NCI-H446 treated with DMSO at 0.1 percent for 48 hours (cell line): Measurements from ENCODE around the gene CEMP1.

Source experiments
- DNase-seq: peaks from one replicate; lab custom pipeline; 2025; lab: John Stamatoyannopoulos, UW

Gene CEMP1

GRCh38 chr16:2486645-2487516 is 44.3 kb downstream of the CEMP1 start:
- DNase-seq, result no peak

- no peak for DNase-seq
These were observed 45.2 kb downstream of the CEMP1 start for GRCh38 chr16:2485811-2486507.

- no peak for DNase-seq
These were observed 46.2 kb downstream of the CEMP1 start for GRCh38 chr16:2484898-2485508.

GRCh38 chr16:2483939-2484897 is 47.0 kb downstream of the CEMP1 start:
- DNase-seq, result no peak

- DNase-seq, result peak; percentile 73
These were observed 48.3 kb downstream of the CEMP1 start for GRCh38 chr16:2482708-2483534.

DNA sequence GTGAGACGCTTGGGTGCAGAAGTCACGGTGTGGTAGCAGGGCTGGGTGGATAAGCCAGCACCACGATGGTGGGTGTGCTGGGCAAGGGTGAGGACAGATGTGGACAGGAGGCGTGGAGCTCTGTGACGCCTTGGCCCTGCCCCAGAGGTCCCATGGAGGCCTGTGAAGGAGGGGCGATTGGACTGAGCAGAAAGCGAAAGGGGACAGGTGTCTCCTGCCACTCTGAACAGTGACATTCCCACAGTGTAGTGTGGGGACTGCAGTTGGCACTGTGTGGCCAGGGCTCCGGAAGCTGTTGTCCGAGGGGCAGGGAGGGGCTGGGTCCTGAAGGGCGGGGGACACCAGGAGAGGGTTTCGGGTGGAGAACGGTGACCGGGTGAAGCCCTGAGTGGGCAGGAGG is 49.0 kb downstream of the CEMP1 start:
- no peak for DNase-seq

DNA sequence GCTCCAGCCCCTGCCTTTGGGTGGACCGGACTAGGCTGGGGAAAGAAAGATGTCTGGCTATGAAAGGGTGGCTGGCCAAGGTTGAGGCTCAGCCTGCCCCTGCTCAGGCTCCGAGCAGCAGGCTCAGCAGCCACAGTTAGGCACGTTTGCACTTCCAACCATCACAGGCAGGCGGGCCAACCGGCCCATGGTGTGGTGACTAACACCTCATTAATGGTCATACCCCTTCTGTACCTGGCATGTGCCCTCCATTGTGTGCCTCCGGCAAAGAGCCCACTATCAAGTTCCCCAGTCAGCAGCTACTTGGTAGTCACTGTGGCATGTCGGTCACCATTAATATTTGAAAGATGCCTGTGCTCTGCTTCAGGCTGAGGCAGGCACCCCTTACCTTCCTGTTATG is 49.5 kb downstream of the CEMP1 start:
- no peak for DNase-seq

- DNase-seq, result no peak
These were observed 50.3 kb downstream of the CEMP1 start for GRCh38 chr16:2480948-2481347.
